ENCODE results near the gene STRN.
A peak's percentile ranks its signal among the peaks of the same experiment; 100 is the strongest.

DNA sequence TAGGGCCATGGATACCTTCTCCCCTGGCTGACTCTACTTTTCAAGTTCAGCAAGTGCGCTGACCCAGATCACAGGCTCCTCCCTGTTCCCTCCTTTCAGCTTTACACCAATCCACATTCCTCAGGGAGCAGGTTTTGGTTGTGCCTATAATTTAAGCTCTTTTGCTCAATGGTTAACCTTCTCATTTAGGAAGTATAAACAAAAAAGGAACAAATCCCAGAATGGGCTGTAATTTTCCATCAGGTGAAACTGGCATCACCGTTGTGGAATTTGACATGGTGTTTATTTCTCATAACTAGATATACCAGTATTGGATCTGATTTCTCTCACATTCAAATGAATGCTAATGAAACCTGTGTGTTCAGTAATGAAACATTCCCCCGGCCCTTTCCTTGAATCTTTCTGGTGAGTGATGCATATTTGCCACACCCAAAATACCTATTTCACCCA, 13.6 kb downstream of the STRN start:
- TF ChIP-seq, protein P1, sequence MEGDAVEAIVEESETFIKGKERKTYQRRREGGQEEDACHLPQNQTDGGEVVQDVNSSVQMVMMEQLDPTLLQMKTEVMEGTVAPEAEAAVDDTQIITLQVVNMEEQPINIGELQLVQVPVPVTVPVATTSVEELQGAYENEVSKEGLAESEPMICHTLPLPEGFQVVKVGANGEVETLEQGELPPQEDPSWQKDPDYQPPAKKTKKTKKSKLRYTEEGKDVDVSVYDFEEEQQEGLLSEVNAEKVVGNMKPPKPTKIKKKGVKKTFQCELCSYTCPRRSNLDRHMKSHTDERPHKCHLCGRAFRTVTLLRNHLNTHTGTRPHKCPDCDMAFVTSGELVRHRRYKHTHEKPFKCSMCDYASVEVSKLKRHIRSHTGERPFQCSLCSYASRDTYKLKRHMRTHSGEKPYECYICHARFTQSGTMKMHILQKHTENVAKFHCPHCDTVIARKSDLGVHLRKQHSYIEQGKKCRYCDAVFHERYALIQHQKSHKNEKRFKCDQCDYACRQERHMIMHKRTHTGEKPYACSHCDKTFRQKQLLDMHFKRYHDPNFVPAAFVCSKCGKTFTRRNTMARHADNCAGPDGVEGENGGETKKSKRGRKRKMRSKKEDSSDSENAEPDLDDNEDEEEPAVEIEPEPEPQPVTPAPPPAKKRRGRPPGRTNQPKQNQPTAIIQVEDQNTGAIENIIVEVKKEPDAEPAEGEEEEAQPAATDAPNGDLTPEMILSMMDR (IDR thresholded peaks at IDR 0.05), result no peak
- TF ChIP-seq POLR2A (IDR thresholded peaks at IDR 0.05), result peak in 1 of 3 donors; percentile 12
